Measurements from ENCODE around the gene SURF4. TPM values are rescaled to one million over a fixed set of nuclear protein-coding genes. Genes with fewer than 3 reads are reported as not detected.

SURF4 gene
- 87.2 TPM for total RNA-seq

GRCh38 chr9:133375724-133376654 lies at the start of gene SURF4, which contains the start of gene STKLD1:
SURF4 (minus strand) TSS chr9:133376060; CDS start chr9:133375969, 91 bp downstream.
STKLD1 (plus strand) TSS chr9:133376366; CDS start chr9:133376474, 108 bp downstream.
- ATAC-seq, result peak; percentile 95

DNA sequence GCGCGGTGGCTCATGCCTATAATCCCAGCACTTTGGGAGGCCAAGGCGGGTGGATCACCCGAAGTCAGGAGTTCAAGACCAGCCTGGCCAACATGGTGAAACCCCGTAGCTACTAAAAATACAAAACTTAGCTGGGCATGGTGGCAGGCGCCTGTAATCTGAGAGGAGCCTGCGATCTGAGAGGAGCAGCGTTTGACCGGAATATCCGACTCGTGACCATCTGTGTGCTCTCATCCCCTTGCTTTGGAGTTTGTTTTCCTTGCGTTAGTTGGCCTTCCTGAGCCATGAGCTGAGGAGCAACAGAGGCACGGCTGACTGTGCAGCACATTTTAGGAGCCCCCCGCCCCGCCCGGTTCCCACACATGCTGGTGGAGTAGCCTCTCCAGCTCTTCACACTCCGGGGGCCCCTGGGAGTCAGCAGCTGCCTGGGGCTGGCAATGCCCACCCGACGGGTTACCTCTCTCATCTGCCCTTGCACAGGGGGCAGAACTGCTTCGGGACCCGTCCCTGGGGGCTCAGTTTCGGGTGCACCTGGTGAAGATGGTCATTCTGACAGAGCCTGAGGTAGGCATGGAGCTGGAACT lies 49.3 kb upstream of the SURF4 start:
- no peak for ATAC-seq

DNA sequence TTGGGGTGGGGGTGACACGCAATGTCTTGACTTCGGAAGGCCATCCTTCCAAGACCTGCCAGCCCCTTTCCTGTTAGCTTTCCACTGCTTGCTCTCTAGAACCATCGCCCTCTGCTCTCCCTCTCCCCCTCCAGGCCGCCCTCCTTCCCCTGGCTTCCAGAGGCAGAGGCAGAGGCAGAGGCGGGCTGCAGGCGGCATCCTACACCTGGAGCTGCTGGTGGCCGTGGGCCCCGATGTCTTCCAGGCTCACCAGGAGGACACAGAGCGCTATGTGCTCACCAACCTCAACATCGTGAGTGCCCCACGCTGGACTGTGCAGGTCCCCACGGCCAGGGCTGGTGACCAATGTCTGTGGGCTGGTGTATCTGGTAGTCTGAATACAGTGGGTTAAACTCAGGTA lies 48.3 kb upstream of the SURF4 start:
- no peak for ATAC-seq

GRCh38 chr9:133423216-133423615 lies 47.4 kb upstream of the SURF4 start:
- ATAC-seq, result no peak

DNA sequence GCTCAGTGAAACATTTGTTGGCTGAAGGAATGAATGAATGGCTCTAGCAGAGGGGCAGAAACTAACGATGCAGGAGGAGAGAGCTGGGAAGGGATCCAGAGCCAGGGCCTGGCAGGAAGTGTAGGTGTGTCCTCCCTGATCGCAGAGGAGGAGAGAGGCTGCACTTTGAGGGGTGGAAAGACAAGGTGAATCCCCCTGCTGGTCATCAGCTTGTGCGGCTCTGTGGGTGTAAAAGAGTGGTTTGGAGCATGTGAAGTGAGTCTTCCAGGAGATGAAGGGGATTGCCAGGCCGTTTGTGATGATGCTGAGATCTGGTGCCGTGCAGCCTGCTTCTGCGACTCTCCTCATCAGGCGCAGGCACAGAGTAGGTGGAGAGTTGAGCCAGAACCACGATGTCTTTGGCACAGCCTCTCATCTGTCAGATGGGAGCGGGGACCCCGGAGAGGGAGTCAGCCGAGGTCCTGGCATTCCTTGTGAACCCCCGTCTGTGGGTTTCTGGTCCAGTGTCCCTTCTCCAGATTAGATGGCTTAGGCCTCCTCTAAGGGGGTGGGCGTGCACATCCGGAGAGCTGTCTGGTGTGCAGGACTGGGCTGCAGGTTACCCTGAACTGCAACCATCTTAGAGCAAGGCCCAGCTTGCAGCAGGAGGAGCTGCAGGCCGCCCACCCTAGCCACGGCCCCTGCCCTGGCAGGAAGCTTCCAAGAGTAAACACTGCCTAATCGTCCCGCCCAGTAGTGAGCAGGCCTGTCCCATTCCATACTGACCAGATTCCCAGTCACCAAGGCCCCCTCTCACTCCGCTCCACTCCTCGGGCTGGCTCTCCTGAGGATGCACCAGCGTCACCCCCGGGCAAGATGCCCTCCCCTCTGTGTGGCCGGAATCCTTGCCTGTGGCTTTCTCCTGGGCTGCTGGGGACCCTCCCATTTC lies 46.0 kb upstream of the SURF4 start, which contains the start of gene ADAMTS13:
Gene ADAMTS13 (plus strand): TSS at position 753 of the 928 bp plus-strand sequence. CDS start 77 bp downstream, at position 830.
- ATAC-seq, result no peak

- no peak for ATAC-seq
Observed at GRCh38 chr9:133420392-133420827, 44.5 kb upstream of the SURF4 start.

DNA sequence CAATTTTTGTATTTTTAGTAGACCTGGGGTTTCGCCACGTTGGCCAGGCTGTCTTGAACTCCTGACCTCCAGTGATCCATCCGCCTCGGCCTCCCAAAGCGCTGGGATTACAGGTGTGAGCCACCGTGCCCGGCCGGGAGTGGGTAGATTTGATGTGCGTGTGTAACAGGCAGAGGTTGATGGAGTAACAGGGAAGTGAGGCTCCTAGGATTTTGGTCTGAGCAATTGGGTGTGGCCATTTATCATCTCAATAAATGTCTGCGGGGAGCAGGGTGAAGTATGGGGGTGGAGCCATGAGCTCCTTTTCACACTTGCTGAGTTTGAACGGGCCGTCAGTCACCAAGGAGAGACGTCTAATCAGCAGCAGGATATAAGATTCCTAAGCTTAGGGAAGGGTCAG lies 43.1 kb upstream of the SURF4 start:
- peak; percentile 67 for ATAC-seq

DNA sequence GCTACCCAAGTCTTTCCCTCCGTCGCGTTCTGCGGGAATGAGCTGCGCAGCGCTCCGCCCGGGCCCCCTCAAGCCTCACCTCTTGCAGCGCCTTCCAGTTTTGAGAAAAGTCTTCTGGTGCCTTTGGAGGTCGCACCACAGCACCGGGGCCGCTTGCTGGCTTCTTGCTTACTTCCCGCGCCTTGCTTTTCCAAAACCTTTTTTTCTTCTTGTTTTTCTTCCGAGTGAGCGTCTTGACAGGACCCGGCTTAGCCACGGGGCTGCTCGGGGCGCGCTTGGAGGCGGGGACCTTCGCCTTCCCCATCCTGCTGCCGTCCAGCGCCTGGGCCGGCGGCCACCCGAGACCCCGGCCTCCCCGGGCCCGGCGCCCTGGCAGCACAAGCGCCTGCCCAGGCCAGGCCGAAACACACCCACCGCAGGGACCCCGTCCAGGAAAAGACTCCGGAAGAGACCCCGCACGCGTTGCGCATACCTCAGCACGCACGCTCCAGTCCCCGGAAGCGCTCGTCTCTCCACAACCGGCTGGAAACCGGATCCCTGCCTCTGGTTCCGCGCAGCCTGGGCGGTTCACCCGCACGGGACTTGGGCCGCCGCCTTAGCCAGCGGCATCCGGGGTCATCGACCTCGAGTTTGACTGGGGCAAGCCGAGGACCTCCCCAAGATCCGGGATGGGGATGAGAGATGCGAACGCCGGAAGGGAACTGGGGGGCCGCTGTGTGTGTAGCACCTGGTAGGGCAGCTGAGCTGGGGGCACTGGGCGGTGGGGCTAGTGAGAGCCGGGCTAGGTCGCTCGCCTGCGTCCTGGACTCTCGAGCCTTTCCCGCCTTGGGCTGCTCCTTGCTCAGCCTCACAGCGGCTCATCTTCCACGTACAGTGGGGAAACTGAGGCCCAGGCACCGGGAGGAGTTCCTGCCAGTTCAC lies 41.9 kb upstream of the SURF4 start, which contains the start of gene REXO4:
Gene REXO4 (minus strand): TSS at position 470 of the 921 bp plus-strand sequence. CDS start 166 bp downstream, at position 304.
- ATAC-seq, result peak; percentile 84

DNA sequence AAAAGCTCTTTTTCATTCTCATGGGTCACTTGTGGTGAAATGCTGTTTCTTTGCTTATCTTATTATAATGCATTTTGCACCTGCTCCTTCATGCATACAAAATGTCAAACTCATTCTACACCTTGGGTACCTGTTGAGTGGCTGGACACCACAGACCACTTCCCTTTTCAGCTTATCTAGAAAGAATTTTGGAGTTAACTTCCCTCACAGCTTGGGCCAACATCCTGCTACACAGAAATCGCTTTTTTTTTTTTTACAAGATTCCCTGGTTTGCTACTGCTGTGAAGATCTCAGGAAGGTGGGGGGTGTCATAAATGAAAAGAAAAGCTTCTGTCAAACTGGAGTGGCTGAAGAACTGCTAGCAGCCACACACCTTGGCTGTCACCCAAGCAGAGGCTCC lies 39.3 kb upstream of the SURF4 start:
- no peak for ATAC-seq

GRCh38 chr9:133408042-133408441 lies 32.2 kb upstream of the SURF4 start:
- no peak for ATAC-seq

- peak; percentile 78 for ATAC-seq
Observed at GRCh38 chr9:133406480-133407307, 30.8 kb upstream of the SURF4 start.

- no peak for ATAC-seq
Observed at GRCh38 chr9:133405508-133406438, 29.9 kb upstream of the SURF4 start.

DNA sequence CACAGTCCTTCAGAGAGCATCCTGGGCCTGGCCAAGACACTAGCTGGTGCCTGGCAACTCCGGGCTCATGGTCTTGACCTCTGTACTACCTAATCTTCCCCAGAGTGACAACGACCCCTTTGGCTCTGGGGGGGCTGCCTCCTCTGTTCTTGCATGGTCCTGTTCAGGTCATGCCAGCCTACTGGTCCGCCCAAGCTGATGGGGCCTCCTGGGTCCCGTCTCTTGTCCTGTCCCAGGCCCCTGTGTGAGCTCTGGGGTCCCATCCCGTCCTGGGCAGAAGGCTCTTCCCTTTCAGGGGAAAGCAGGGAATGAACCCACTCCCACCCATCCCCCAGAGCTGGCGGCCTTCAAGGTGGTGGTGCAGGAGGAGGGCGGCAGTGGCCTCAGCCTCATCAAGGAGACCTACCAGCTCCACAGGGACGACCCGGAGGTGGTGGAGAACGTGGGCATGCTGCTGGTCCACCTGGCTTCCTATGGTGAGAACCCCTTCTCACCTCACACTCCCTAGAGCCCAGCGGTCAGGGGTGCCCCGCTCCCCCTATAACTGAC lies 28.7 kb upstream of the SURF4 start:
- ATAC-seq, result no peak

DNA sequence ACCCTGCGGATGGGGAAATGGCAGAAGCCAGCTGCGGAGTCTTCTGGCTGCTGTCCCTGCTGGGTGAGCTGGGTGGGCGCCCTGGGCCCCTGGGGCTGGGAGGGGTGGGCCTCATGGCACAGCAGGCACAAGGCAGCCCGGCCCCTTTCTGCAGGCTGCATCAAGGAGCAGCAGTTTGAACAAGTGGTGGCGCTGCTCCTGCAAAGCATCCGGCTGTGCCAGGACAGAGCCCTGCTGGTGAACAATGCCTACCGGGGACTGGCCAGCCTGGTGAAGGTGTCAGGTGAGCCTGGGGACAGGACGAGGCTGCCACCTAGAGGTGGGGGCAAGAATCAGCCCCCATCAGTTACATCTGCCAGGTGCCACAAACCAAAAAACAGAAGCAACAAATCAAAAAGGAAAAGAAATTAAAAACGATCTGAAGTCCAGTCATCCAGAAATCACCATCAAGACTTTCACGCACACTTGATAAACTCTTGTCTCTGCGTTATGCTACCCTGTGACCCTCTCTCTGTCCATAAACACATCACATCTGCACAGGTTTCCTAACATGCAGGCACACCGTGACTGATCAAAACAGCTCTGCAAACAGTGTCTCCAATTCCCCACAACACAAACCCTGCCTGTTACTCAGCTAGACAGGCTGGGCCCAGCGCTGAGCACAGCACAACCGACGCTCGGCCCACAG lies 28.1 kb upstream of the SURF4 start:
- ATAC-seq, result peak; percentile 80

- ATAC-seq, result no peak
Observed at GRCh38 chr9:133402689-133403088, 26.8 kb upstream of the SURF4 start.

DNA sequence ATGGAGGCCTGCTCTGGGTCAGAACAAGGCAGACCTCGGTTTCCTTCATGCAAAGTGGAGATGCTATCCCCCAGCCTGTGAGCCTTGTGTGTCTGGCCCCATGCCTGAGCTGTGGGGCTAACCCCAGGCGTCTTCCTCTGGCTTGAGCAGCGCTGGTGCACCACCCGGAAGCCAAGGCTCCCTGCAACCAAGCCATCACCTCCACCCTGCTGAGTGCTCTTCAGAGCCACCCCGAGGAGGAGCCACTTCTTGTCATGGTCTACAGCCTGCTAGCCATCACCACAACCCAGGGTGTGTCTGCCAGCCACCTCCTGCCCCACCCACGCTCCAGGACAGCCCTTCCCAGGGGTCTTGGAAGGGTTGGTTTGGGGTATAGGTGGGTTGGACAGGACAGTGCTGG lies 25.7 kb upstream of the SURF4 start:
- ATAC-seq, result no peak

- no peak for ATAC-seq
Observed at GRCh38 chr9:133400292-133400691, 24.4 kb upstream of the SURF4 start.

DNA sequence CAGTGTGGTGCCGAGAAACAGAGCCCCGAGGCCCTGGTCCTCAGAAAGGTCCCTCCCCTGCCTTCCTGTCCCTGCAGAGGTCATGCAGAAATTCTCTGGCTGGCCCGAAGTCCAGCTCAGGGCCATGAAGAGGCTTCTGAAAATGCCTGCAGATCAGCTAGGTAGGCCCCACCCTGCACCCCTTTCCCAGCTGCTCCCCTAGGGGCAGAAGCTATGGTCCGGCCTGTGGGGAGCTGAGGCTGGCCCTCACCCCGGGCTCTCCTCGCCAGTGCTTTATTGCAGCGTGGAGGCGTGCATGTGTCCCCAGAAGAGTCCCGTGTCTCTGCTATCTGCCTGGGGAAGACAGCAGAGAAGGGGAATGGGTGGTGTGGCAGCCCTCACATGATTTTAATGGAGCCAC lies 22.0 kb upstream of the SURF4 start:
- ATAC-seq, result no peak
